Stimulated activated CD8-positive, alpha-beta memory T cell treated with anti-CD3 and anti-CD28 coated beads, Interleukin-2, amount 100 ng/mL, for 1 hour (primary cell): Measurements from ENCODE around the gene MEGF11.

ENCODE experiments used
- DNase-seq, 2 donors: peaks; one replicate each; pipeline ENCODE4 v3.0.0-alpha.2; 2020; ENCODE audit warnings: low read depth in 2 of 2

MEGF11 gene

GRCh38 chr15:66144978-66145725 lies 108.4 kb downstream of the MEGF11 start:
- DNase-seq, result no peak

GRCh38 chr15:66142285-66142684 lies 111.3 kb downstream of the MEGF11 start:
- DNase-seq, result no peak

- no peak for DNase-seq
These were observed 113.9 kb downstream of the MEGF11 start for GRCh38 chr15:66139591-66140207.

GRCh38 chr15:66138892-66139590 lies 114.5 kb downstream of the MEGF11 start:
- DNase-seq, result no peak

- DNase-seq, result no peak
These were observed 115.3 kb downstream of the MEGF11 start for GRCh38 chr15:66138096-66138783.

- no peak for DNase-seq
These were observed 116.6 kb downstream of the MEGF11 start for GRCh38 chr15:66136948-66137347.

- DNase-seq, result no peak
These were observed 117.9 kb downstream of the MEGF11 start for GRCh38 chr15:66135664-66136063.

GRCh38 chr15:66134284-66134683 lies 119.3 kb downstream of the MEGF11 start:
- DNase-seq, result no peak

- no peak for DNase-seq
These were observed 120.2 kb downstream of the MEGF11 start for GRCh38 chr15:66133247-66133885.

GRCh38 chr15:66132251-66132816 lies 121.2 kb downstream of the MEGF11 start:
- DNase-seq, result no peak

GRCh38 chr15:66131831-66132230 lies 121.7 kb downstream of the MEGF11 start:
- no peak for DNase-seq

GRCh38 chr15:66131200-66131599 lies 122.3 kb downstream of the MEGF11 start:
- no peak for DNase-seq

- DNase-seq, result no peak
These were observed 123.0 kb downstream of the MEGF11 start for GRCh38 chr15:66130496-66131034.

- no peak for DNase-seq
These were observed 124.0 kb downstream of the MEGF11 start for GRCh38 chr15:66129586-66129985.

GRCh38 chr15:66128116-66128680 lies 125.4 kb downstream of the MEGF11 start:
- DNase-seq, result no peak

GRCh38 chr15:66126456-66126855 lies 127.1 kb downstream of the MEGF11 start:
- no peak for DNase-seq

GRCh38 chr15:66126031-66126441 lies 127.5 kb downstream of the MEGF11 start:
- no peak for DNase-seq

GRCh38 chr15:66124651-66125050 lies 128.9 kb downstream of the MEGF11 start:
- no peak for DNase-seq

GRCh38 chr15:66123799-66124198 lies 129.8 kb downstream of the MEGF11 start:
- DNase-seq, result no peak

GRCh38 chr15:66120422-66120821 lies 133.1 kb downstream of the MEGF11 start:
- DNase-seq, result no peak

GRCh38 chr15:66117841-66118240 lies 135.7 kb downstream of the MEGF11 start:
- DNase-seq, result no peak
